PC-9 (cell line): ENCODE results near the gene RNASE8. TPM values are rescaled to one million over a fixed set of nuclear protein-coding genes. Genes with fewer than 3 reads are reported as not detected.

Experiments used
- BruUV-seq: library from RNA; stranded (reverse); fragments of 400-500 nt; replicated peaks from 2 replicates; lab custom pipeline; 2021; lab: Mats Ljungman, UMichigan
- CTCF ChIA-PET: fragments of 300-600 bp; sonication (Branson Sonifier 250); formaldehyde crosslinking; loops from one replicate; lab custom pipeline; 2022; ENCODE audit warnings: antibody characterized with exemption; lab: Charles Lee
- POLR2A ChIA-PET: fragments of 300-600 bp; sonication (Branson Sonifier 250); formaldehyde crosslinking; loops from one replicate; lab custom pipeline; 2022; ENCODE audit warnings: antibody characterized with exemption; ENCODE audit not compliant: unreplicated experiment; lab: Charles Lee
- DNase-seq, 2 experiments: peaks; one replicate each; pipeline versions ENCODE4 v3.0.0 to v3.0.0-alpha.2; 2015 to 2022; ENCODE audit warnings: mixed read lengths in 1 of 2
- H2AFZ ChIP-seq: fragments of 200-600 bp; sonication (generic); 2 replicates; pipeline ENCODE4 v1.8.1; 2017; ENCODE audit warnings: antibody characterized with exemption
- H3F3A ChIP-seq: fragments of 200-600 bp; sonication (generic); 2 replicates; pipeline ENCODE4 v1.8.1; 2017; ENCODE audit warnings: antibody characterized with exemption, mild to moderate bottlenecking, low read depth; ENCODE audit not compliant: insufficient read depth
- H3K27ac ChIP-seq: fragments of 200-600 bp; sonication (generic); 2 replicates; pipeline ENCODE4 v1.6.1; 2016; ENCODE audit warnings: mixed run types
- H3K27me3 ChIP-seq: fragments of 200-600 bp; sonication (generic); 2 replicates; pipeline ENCODE4 v1.6.1; 2016; ENCODE audit warnings: low read depth, mixed run types; ENCODE audit not compliant: insufficient read depth
- H3K36me3 ChIP-seq: fragments of 200-600 bp; sonication (generic); 2 replicates; pipeline ENCODE4 v1.6.1; 2016; ENCODE audit warnings: low read depth, mixed run types
- H3K4me1 ChIP-seq: fragments of 200-600 bp; sonication (generic); replicated peaks from 2 replicates; pipeline ENCODE4 v1.6.1; 2016; ENCODE audit warnings: mixed run types; ENCODE audit not compliant: insufficient read depth
- H3K4me2 ChIP-seq: fragments of 200-600 bp; sonication (generic); 2 replicates; pipeline ENCODE4 v1.6.1; 2017; ENCODE audit warnings: mixed run types
- H3K4me3 ChIP-seq: fragments of 200-600 bp; sonication (generic); 2 replicates; pipeline ENCODE4 v1.6.1; 2016; ENCODE audit warnings: mixed run types
- H3K79me2 ChIP-seq: fragments of 200-600 bp; sonication (generic); 2 replicates; pipeline ENCODE4 v1.6.1; 2017; ENCODE audit warnings: low read depth, mixed run types
- H3K9me2 ChIP-seq: fragments of 200-600 bp; sonication (generic); 2 replicates; pipeline ENCODE4 v1.8.1; 2017; ENCODE audit warnings: mild to moderate bottlenecking; ENCODE audit not compliant: insufficient read depth
- H3K9me3 ChIP-seq: fragments of 200-600 bp; sonication (generic); 2 replicates; pipeline ENCODE4 v1.8.1; 2016; ENCODE audit warnings: low read depth; ENCODE audit not compliant: insufficient read depth
- H4K20me1 ChIP-seq: fragments of 200-600 bp; sonication (generic); 2 replicates; pipeline ENCODE4 v1.8.1; 2017; ENCODE audit not compliant: insufficient read depth
- EZH2 ChIP-seq: fragments of 200-600 bp; sonication (generic); IDR thresholded peaks from 2 replicates; pipeline ENCODE4 v1.8.0; 2017; ENCODE audit warnings: antibody characterized with exemption, low read depth
- intact Hi-C: fragments of 100-400 bp; cut with micrococcal nuclease; formaldehyde crosslinking; loops from one replicate; pipeline ENCODE4 v1.10.0; 2022; ENCODE audit not compliant: unreplicated experiment
- total RNA-seq: library from RNA; stranded (reverse); gene quantifications from 2 replicates; pipeline ENCODE4 v1.2.3, GENCODE V29; 2021
- TF ChIP-seq, protein P1 (sequence below): fragments of 200-600 bp; sonication (generic); conservative IDR thresholded peaks from 2 replicates; pipeline ENCODE4 v1.6.1; 2017; ENCODE audit warnings: mixed run types, antibody characterized with exemption, mild to moderate bottlenecking, moderate library complexity

RNASE8 gene
- total RNA-seq, 1 experiment from 2014 or later: not detected

DNA sequence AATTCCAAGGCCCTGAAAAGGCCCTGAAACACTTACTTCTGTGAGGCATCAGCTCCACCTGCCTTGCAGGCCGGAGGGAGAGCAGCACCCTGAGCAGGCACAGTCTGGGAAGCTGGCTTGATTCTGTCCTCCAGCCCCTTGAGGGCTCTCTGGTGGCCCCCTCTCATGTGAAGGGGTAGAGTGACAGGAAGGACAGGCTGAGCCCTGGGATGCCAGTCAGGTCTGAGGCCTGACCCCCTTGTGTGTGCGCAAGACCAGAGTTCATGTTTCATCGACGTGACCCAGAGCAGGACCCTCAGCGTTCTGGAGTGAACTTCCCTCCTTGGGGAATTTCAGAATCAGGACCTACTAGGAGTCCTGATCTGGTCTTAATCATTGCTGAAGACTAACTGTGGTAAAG, 1.3 kb downstream of the RNASE8 start:
- Histone ChIP-seq H3K4me2 (no peak overlapping the region), H3K9me3 (no peaks in the 10 kb centered on the region), H3K4me1 (no peaks in the 10 kb centered on the region), H2AFZ (no peak overlapping the region), H3K4me3 (no peak overlapping the region), H3K27me3 (no peaks in the 10 kb centered on the region), H3K79me2 (no peaks in the 10 kb centered on the region), H4K20me1 (no peaks in the 10 kb centered on the region), H3K27ac (no peak overlapping the region), H3K36me3 (no peaks in the 10 kb centered on the region), H3K9me2 (no peaks in the 10 kb centered on the region), H3F3A (no peaks in the 10 kb centered on the region)
- no peak for DNase-seq
- TF ChIP-seq EZH2: no peak
- TF ChIP-seq, protein P1, sequence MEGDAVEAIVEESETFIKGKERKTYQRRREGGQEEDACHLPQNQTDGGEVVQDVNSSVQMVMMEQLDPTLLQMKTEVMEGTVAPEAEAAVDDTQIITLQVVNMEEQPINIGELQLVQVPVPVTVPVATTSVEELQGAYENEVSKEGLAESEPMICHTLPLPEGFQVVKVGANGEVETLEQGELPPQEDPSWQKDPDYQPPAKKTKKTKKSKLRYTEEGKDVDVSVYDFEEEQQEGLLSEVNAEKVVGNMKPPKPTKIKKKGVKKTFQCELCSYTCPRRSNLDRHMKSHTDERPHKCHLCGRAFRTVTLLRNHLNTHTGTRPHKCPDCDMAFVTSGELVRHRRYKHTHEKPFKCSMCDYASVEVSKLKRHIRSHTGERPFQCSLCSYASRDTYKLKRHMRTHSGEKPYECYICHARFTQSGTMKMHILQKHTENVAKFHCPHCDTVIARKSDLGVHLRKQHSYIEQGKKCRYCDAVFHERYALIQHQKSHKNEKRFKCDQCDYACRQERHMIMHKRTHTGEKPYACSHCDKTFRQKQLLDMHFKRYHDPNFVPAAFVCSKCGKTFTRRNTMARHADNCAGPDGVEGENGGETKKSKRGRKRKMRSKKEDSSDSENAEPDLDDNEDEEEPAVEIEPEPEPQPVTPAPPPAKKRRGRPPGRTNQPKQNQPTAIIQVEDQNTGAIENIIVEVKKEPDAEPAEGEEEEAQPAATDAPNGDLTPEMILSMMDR: no peak
- ChIA-PET CTCF (interaction anchor here (0.5 kb wide), 1 partner anchor 220 kb away, joined by 3 read pairs; no protein-coding TSS in a partner anchor), POLR2A (no interaction called here)
- intact Hi-C loops: no loop called here
- BruUV-seq: no TSS peak

DNA sequence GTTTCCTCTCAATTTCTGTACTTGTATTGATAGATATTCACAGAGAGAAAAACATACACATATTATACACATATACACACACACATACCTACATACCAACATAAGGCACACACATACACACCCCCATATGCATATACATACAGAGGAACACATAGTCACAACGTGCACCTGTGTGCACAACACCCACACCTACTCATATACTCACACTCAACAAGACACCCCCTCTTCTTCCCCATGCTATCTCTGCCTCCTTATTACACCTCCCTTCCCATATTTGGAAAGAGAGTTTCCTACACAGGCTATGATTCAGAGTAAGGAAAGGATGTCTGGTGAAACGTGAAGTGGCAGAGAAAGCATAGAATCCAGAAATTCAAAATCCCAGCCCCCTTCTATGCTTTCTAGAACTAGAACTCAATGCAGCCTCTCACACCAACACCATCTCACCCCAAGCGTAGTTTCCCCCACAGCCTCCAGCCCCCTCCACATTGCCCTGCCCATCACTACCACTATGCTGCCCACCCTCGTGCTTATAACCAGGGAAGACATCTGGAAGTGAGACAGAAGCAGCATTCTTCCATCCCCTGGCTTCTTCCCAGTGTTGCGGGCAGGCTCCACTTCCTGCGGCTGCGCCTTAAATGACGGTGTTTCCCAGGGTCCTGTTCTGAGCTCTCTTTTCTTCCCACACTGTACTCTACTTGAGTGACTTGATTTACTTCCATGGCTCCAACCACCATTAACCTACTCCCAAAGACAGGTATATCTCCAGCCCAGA, 2.4 kb downstream of the RNASE8 start:
- Histone ChIP-seq H3K27ac (no peak overlapping the region), H3K27me3 (no peaks in the 10 kb centered on the region), H3K4me1 (no peaks in the 10 kb centered on the region), H4K20me1 (no peaks in the 10 kb centered on the region), H3K9me2 (no peaks in the 10 kb centered on the region), H3K36me3 (no peaks in the 10 kb centered on the region), H3K9me3 (no peaks in the 10 kb centered on the region), H2AFZ (no peak overlapping the region), H3F3A (no peaks in the 10 kb centered on the region), H3K79me2 (no peaks in the 10 kb centered on the region), H3K4me3 (no peak overlapping the region), H3K4me2 (no peak overlapping the region)
- intact Hi-C loops: loop anchor here (10.0 kb wide), 1 partner anchor 45 kb away; no protein-coding TSS in a partner anchor
- TF ChIP-seq, protein P1: no peak
- TF ChIP-seq EZH2: no peak
- BruUV-seq: no TSS peak
- ChIA-PET CTCF (no interaction called here), POLR2A (no interaction called here)
- no peak for DNase-seq

DNA sequence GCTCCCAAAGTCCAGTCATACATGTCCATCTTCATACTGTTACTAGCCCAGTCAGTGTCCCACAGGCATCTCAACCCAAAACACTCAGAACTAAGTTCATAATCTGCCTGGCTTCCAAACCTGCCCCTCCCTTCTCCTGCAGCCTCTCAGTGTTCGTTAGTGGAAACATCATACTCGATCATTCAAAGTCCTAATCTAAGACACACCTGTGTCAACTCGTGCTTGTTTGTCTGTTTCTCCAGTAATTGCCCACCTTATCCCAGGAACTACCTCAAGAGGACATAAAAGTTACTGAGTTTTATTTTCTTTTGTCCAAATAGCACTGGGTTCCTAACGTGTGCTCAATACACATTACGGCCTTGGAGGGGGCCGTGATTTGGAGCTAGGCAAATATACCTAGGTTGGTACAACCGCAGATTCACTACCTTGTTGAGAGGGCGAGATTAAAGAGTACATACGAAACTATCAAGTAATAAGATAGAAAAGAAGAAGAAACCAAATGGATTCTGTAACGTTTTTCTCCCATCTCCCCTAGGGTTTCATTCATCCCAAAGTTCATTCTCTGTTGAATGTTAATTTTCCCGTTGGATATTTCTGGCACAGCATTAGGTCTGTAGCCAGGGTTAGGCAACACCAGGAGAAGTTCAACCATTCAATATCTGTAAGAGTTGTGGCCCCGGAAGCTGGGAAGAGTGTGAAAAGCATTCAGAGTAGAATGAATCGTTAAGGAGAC, 3.2 kb downstream of the RNASE8 start:
- no peaks in the 10 kb centered on the region for H3K36me3 ChIP-seq
- no peaks in the 10 kb centered on the region for H3F3A ChIP-seq
- no TSS peak for BruUV-seq
- TF ChIP-seq EZH2: no peak
- TF ChIP-seq, protein P1: no peak
- no peaks in the 10 kb centered on the region for H3K79me2 ChIP-seq
- H3K9me3 ChIP-seq: no peaks in the 10 kb centered on the region
- DNase-seq: no peak
- no peak overlapping the region for H2AFZ ChIP-seq
- H3K4me1 ChIP-seq: no peaks in the 10 kb centered on the region
- H3K4me2 ChIP-seq: no peak overlapping the region
- no peak overlapping the region for H3K27ac ChIP-seq
- no peaks in the 10 kb centered on the region for H3K9me2 ChIP-seq
- intact Hi-C loops: loop anchor here (10.0 kb wide), 1 partner anchor 46 kb away; no protein-coding TSS in a partner anchor
- CTCF ChIA-PET: no interaction called here
- POLR2A ChIA-PET: no interaction called here
- no peaks in the 10 kb centered on the region for H3K27me3 ChIP-seq
- H4K20me1 ChIP-seq: no peaks in the 10 kb centered on the region
- H3K4me3 ChIP-seq: no peak overlapping the region
